ENCODE data around the gene CNKSR2. TPM values are rescaled to one million over a fixed set of nuclear protein-coding genes. Genes with fewer than 3 reads are reported as not detected.
A peak's percentile ranks its signal among the peaks of the same experiment; 100 is the strongest.

Gene CNKSR2
- total RNA-seq, 1 donor from 2014 or later = 1.7 TPM

DNA sequence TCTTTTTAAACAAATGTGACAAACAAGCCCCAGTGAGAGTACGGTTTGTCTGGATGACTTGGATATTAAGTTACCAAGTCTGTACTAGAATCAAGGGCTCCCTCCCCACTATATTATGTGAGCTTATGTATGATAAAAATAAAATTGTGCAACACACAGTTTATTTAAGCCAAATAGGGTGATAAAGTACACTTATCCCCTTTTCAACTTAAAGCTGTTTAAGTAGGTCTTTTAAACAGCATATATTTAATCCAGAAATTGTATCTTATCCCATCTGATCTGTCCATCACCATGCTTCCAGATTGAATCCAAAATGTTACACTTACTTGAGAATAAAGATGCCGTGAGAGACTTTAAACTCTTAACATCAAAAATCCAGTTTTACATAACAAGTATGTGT, 285.9 kb downstream of the CNKSR2 start:
- H3K27me3 Mint-ChIP-seq (ENCODE audit: low read depth) = no peaks in the 10 kb centered on the region
- no peak for DNase-seq (ENCODE audit: low spot score)
- H3K4me3 Mint-ChIP-seq (ENCODE audit: unreplicated experiment) = no peak overlapping the region
- TF ChIP-seq CTCF (IDR thresholded peaks at IDR 0.05) = no peak
- H3K9me3 Mint-ChIP-seq (ENCODE audit: low read depth) = no peaks in the 10 kb centered on the region
- no peaks in the 10 kb centered on the region for H3K36me3 Mint-ChIP-seq (ENCODE audit: low read depth)
- peaks cover 5% of the 10 kb centered on the region for H3K4me1 Mint-ChIP-seq (ENCODE audit: low read depth)
- no peak overlapping the region for H3K27ac Mint-ChIP-seq (ENCODE audit: unreplicated experiment)

DNA sequence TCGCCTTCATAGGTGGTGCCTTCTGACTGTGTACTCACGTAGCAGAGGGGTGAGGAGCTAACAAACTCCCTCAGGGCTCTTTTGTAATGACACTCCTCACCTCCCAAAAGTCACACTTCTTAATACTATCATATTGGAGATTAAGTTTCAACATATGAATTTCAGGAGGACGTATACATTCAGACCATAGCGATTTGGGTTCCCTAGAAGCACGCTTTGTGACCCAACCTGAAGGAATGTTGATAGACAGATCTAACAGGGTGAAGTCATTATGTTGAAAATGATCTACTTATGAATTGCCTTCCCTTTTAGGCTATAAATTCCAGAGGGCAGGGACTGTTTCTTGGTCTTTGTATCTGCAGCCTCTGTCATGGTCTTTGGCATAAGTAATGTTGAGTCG, 287.1 kb downstream of the CNKSR2 start:
- Mint-ChIP-seq H3K9me3 (ENCODE audit: low read depth) (no peaks in the 10 kb centered on the region), H3K36me3 (ENCODE audit: low read depth) (no peaks in the 10 kb centered on the region), H3K27ac (ENCODE audit: unreplicated experiment) (no peak overlapping the region), H3K4me3 (ENCODE audit: unreplicated experiment) (no peak overlapping the region), H3K4me1 (ENCODE audit: low read depth) (peaks cover 3% of the 10 kb centered on the region), H3K27me3 (ENCODE audit: low read depth) (no peaks in the 10 kb centered on the region)
- no peak for TF ChIP-seq CTCF (IDR thresholded peaks at IDR 0.05)
- no peak for DNase-seq (ENCODE audit: low spot score)

- no peak overlapping the region for H3K4me3 Mint-ChIP-seq (ENCODE audit: unreplicated experiment)
- no peak for TF ChIP-seq CTCF (IDR thresholded peaks at IDR 0.05)
These were observed 288.5 kb downstream of the CNKSR2 start for GRCh38 chrX:21662761-21663160.

DNA sequence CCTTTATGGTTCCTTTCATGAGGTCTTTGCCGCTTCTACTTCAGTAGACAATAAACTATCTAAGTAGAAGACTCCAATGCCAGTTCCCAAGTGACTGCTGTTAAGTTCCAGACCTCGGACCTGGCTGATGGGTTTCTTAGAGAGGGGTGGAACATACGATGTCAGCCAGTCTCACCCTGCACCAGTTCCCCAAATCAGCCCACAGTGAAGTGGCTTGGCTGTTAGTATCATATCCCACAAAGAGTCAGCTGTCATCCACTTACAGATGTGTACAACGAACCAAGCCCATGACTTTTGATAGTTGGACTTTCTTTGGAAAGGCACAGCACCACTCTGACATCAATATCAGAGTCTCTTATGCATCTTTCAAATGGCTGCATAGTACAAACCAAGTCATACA, 292.0 kb downstream of the CNKSR2 start:
- Mint-ChIP-seq H3K27ac (ENCODE audit: unreplicated experiment) (no peak overlapping the region), H3K4me1 (ENCODE audit: low read depth) (peaks cover 20% of the 10 kb centered on the region), H3K9me3 (ENCODE audit: low read depth) (peaks cover 8% of the 10 kb centered on the region), H3K27me3 (ENCODE audit: low read depth) (no peaks in the 10 kb centered on the region), H3K4me3 (ENCODE audit: unreplicated experiment) (no peak overlapping the region), H3K36me3 (ENCODE audit: low read depth) (no peaks in the 10 kb centered on the region)
- no peak for TF ChIP-seq CTCF (IDR thresholded peaks at IDR 0.05)
- DNase-seq (ENCODE audit: low spot score) = no peak

More at GRCh38 chrX:21662761-21663160, 288.5 kb downstream of the CNKSR2 start:
- Mint-ChIP-seq H3K27ac (ENCODE audit: unreplicated experiment) (no peak overlapping the region), H3K36me3 (ENCODE audit: low read depth) (no peaks in the 10 kb centered on the region), H3K4me1 (ENCODE audit: low read depth) (peaks cover 16% of the 10 kb centered on the region), H3K9me3 (ENCODE audit: low read depth) (peaks cover under 1% of the 10 kb centered on the region), H3K27me3 (ENCODE audit: low read depth) (no peaks in the 10 kb centered on the region)
- no peak for DNase-seq (ENCODE audit: low spot score)

DNA sequence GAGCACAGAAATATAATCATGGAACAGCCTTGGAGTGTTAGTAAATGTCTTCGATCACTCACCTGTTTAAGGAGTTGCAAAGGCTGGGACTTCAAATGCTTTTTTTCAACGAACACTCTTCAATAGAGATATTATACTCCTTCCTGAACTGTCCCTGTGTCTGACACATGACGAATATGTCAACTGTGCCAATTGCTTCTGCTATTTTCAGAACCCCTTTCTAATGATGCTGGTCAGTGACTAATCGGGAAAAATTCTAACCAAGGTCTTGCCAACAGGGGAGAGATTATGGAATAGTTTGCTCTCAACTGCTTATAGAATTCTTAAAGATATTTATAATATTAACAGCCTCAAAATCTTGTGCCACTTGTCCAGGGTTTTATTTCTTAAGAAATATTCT, 292.5 kb downstream of the CNKSR2 start:
- no peak for TF ChIP-seq CTCF (IDR thresholded peaks at IDR 0.05)
- no peaks in the 10 kb centered on the region for H3K27me3 Mint-ChIP-seq (ENCODE audit: low read depth)
- peaks cover 8% of the 10 kb centered on the region for H3K9me3 Mint-ChIP-seq (ENCODE audit: low read depth)
- DNase-seq (ENCODE audit: low spot score) = no peak
- H3K27ac Mint-ChIP-seq (ENCODE audit: unreplicated experiment) = peak overlapping the region; percentile 6
- no peaks in the 10 kb centered on the region for H3K36me3 Mint-ChIP-seq (ENCODE audit: low read depth)
- peaks cover 20% of the 10 kb centered on the region for H3K4me1 Mint-ChIP-seq (ENCODE audit: low read depth)
- H3K4me3 Mint-ChIP-seq (ENCODE audit: unreplicated experiment) = no peak overlapping the region

Measured in chondrocyte (in vitro differentiated cells).